Cardiac fibroblast (primary cell): ENCODE measurements around the gene MCAT.

Experiments used
- DNase-seq, 2 donors: peaks; one replicate each; pipeline versions ENCODE4 v3.0.0 to v3.0.0-alpha.2; 2010; ENCODE audit warnings: low read depth in 2 of 2
- H3K4me3 ChIP-seq, 2 donors: replicated peaks in 1 of 2; 1 replicate in 1 of 2; 2 replicates in 1 of 2; pipeline ENCODE4 v1.5.1; 2011; ENCODE audit warnings: low read depth in 2 of 2, low read length in 2 of 2, mild to moderate bottlenecking in 2 of 2, moderate library complexity in 1 of 2
- CTCF ChIP-seq: IDR thresholded peaks from one replicate; pipeline ENCODE4 v1.5.1; 2011; ENCODE audit warnings: low read depth, mild to moderate bottlenecking, low read length, inconsistent platforms

MCAT gene

GRCh38 chr22:43154887-43155536 is 11.8 kb upstream of the MCAT start:
- DNase-seq: no peak

GRCh38 chr22:43153899-43154298 is 10.7 kb upstream of the MCAT start:
- peak in 1 of 2 donors; percentile 35 for DNase-seq
- peak overlapping the region in 1 of 2 donors; percentile 33 for H3K4me3 ChIP-seq
- no peak for TF ChIP-seq CTCF

More at GRCh38 chr22:43154887-43155536, 11.8 kb upstream of the MCAT start:
- TF ChIP-seq CTCF: no peak
- H3K4me3 ChIP-seq: no peak overlapping the region

- H3K4me3 ChIP-seq: peak overlapping the region; percentile 70 to 90
- no peak for TF ChIP-seq CTCF
- DNase-seq: peak; percentile 38 to 69
Measured at GRCh38 chr22:43152357-43153071, 9.3 kb upstream of the MCAT start.

- H3K4me3 ChIP-seq: peak overlapping the region; percentile 70 to 90
Measured at GRCh38 chr22:43152003-43152356, 8.8 kb upstream of the MCAT start.

GRCh38 chr22:43151251-43152002 is 8.2 kb upstream of the MCAT start, which contains the start of gene TSPO:
Gene TSPO (plus strand): TSS chr22:43151559. CDS start chr22:43159239, 7,680 bp downstream.
- peak within 1 kb of the TSS; percentile 70 to 90 for H3K4me3 ChIP-seq
- peak; percentile 58 to 61 for DNase-seq
- TF ChIP-seq CTCF: no peak

More at GRCh38 chr22:43152003-43152356, 8.8 kb upstream of the MCAT start:
- no peak for DNase-seq
- no peak for TF ChIP-seq CTCF

GRCh38 chr22:43150731-43151206 is 7.6 kb upstream of the MCAT start:
- no peak for TF ChIP-seq CTCF
- peak overlapping the region; percentile 70 to 90 for H3K4me3 ChIP-seq
- no peak for DNase-seq
